Activated T-cell treated with anti-CD3 and anti-CD28 coated beads for 1 hour (primary cell): ENCODE data around the gene SMYD5.
"Not testable (repeated sequence)": the region's sequence is repeated elsewhere in the genome, so short reads cannot be mapped to it uniquely, and the experiment has no call there.

Experiments
- DNase-seq: peaks from one replicate; pipeline ENCODE4 v3.0.0-alpha.2; 2020; ENCODE audit warnings: low read depth

SMYD5 gene

DNA sequence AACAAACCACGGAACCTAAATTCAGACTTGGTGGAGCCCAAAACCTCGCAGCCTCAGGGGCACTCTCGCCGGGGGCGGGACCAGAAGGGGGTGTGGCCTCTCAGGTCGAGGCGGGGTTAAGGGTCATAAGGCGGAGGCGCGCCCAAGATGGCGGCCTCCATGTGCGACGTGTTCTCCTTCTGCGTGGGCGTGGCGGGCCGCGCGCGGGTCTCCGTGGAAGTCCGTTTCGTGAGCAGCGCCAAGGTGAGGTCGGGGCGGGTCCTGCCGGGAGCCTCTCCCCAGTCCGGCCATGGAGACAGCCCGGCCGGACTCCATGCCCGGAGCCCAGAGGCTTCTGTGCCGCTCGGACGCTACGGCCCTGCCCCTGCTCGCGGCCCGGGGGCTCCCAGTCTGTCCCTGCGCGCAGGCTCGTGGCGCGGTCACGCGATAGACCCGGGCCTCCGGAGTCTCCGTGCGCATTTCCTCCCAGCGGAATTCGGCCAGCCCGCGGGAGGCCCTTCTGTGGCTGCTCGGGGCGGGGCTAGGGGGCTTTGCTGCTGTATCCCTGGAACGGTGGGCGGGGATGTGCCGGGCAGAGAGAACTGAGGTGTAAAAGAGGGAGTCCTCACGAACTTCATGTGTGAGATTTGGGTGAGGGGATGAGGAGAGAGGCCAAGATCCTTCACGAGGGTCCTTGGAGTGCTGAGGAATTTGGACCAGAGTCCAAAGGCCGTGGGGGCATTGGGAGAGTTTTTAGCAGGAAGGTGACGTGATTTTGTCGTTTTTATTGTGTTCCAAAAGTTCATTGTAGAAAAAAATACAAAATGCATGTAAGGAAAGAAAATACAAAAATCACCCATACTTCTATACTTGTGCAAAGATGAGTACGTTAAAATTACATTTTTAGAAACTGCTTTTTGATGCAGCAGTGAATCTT, at the start of gene SMYD5:
Gene SMYD5, plus strand, starts transcription at position 126 of the 916 bp plus-strand sequence. Its CDS starts 22 bp downstream, at position 148.
- peak; percentile 89 for DNase-seq

DNA sequence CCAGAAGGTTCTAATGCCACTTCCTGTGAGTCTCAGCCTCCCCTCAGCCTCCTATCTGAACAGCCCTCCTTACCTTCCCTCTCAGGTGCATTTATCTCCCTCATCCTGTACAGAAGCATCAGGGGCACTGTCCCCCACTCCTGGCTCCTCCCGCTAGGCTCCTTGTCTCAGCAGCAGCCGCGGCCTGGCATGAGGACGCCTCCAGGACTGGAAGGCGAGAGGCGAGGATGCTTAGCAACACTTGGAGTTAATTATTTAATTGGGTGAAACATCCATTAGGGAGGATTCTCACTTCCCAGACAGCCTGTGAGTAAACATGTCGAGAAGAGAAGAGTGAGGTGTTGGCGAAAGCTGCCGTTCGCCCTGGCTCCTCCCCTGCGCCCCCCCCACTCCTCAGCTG, 48.1 kb upstream of the SMYD5 start:
- DNase-seq, result not testable (repeated sequence)

DNA sequence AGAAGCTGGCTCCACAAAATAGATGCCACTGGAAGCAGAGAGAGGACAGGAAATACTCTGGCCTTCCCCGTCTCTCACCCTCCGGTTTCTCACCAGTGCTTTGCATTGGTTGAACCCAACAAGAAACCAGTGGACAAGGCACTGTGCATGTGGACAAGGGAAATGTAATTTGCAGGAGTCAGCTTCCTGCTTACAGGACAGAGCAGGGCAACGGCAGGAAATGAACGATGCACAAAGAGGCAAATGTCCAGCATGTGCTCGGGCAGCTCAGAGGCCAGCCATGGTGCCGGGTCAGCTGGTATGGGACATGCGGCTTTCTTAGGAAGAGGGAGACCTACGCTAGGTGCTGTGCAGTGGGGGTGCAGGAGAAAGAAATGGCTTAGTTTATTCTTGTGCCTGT, 47.2 kb upstream of the SMYD5 start:
- not testable (repeated sequence) for DNase-seq

DNA sequence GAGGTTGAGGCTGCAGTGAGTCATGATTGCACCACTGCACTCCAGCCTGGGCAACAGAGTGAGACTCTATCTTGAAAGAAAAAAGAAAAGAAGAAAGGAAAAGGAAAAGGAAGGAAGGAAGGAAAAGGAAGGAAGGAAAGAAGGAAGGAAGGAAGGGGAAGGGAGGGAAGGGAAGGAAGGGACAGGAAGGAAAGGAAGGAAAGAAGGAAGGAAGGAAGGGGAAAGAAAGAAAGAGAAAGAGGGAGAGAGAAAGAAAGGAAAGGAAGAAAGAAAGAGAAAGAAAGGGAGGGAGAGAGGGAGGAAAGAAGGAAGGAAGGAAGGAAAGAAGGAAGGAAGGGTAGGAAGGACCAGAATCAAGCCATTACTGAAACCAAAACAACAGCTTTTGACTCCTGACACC, 45.7 kb upstream of the SMYD5 start:
- not testable (repeated sequence) for DNase-seq

DNA sequence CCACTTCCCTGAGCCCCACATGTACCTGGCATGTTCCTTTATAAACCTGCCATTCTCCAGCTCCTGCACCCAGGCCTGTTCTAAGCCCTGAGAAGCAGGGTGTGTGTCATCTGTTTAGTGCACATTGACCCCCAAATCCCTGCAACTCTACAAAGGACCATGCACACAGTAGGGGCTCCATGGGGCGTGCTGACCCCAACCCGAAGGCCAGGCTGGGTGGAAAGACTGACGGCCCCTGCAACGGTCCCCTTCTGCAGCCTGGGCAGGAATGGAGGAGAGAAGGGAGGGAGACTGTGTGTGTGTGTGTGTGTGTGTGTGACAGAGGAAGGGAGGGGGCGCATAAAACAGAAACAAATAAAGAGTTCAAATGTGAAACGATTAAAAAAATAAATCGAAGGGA, 43.7 kb upstream of the SMYD5 start:
- DNase-seq, result not testable (repeated sequence)

DNA sequence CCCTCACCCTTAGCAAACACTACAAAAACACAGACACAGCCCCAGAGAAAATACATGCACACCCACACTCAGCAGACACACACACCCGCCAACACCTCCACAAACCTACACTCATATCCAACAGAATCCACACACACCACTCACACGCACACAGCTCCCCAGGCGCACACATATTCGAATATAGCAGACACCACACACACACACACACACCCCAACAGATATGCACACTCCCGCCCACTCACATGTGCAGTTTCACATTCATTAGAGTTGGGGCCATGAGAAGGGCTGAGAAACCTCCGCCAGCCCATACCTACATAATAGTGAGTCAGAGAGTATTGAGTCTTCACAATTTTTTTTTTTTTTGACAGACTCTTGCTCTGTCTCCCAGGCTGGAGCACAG, 41.1 kb upstream of the SMYD5 start:
- no peak for DNase-seq

DNA sequence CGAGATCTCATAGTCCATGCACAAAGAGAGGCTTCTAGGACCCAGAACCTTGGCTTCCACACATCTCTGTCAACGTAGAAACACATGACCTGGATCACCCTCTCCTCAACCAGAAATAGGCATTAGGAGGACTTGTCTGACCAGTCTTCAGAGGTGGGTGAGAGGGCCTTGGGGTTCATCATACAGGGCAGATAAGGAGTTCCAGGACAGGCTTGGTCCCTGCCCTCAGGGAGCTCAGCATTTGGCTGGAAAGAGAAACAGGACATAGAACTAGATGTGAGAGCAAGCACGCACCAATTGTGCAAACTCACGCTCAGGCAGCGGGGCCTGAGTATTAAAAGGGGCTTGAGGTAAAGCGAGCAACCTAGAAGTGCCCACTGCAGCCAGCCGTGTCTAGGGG, 40.3 kb upstream of the SMYD5 start:
- DNase-seq, result no peak

DNA sequence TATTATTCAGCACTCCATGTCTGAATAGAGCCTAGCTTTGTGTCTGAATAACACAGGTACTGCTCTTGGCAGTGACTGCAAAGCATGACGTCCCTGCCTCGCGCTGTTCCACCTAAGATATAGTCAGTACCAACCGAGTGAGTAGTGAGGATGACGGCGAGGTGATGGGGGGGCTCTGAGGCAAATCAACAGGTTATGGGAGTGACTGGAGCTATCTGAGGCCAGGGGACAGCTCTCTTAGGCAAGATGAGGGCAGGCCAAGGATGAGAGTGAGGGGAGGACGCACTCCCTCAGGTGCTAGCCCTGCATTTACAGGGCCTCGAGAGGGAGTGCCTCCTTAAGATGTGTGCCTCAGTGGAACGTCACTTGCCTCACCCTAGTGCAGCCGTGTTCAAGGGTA, 39.8 kb upstream of the SMYD5 start:
- no peak for DNase-seq

DNA sequence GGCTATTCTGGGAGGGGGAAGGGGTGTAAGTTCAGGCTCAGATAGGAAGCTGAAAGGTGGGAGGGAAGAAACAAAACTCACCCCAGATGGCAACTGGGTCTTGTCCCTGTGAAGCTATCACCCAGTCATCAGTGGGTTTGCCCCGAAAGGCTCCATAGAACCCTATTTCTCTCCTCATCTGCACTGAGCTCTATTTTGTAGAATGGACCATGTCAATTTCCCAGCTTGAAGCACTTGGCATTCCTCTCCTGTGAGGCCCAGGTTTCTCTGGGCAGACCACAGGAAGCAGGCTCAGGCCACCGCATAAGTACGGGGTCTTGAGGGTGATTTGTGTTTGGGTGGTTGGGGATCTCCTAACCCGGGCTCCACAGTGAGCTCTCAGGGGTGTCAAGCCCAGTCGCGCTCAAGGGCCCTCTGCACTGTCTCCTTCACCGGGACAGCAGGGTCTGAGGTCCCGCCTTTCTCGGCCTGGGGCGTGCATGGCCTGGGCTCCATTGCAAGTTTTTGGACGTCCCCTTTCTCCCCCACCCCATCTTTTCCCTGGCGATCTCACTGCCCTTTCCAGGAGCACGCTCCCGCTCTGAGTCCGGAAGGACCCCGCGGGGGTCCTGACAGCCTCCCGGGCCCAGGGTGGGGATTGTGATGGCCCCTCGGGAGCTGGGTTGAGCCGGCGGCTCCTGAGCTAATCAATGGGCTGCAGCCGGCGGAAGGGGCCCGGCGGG, 38.9 kb upstream of the SMYD5 start:
- DNase-seq, result no peak

DNA sequence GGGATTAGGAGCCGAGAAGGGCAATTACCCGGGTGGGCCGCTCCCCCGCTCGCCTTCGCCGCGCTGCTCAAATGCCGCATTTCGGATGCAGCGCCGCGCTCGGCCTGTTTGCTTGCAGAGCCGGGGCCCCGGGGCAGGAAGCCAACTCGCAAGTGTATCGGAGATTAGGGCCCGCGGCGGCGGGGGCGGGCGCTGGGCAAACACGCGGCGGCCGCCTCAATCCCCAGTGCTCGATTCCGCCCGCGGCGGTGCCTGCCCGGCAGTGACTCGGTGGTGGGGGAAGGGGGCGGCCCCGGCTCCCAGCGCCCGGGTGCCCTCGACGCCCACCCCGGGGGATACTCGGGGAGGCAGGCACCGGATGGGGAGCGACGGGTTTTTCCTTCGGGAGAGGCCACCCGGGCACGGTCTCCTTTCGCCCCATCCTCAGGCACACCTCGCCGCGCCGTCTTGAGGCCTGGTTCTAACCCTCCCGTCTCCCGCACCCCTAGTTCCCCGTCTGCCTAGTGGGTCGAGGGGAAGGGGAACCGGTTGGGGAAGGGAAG, 38.3 kb upstream of the SMYD5 start:
- DNase-seq, result peak; percentile 64

DNA sequence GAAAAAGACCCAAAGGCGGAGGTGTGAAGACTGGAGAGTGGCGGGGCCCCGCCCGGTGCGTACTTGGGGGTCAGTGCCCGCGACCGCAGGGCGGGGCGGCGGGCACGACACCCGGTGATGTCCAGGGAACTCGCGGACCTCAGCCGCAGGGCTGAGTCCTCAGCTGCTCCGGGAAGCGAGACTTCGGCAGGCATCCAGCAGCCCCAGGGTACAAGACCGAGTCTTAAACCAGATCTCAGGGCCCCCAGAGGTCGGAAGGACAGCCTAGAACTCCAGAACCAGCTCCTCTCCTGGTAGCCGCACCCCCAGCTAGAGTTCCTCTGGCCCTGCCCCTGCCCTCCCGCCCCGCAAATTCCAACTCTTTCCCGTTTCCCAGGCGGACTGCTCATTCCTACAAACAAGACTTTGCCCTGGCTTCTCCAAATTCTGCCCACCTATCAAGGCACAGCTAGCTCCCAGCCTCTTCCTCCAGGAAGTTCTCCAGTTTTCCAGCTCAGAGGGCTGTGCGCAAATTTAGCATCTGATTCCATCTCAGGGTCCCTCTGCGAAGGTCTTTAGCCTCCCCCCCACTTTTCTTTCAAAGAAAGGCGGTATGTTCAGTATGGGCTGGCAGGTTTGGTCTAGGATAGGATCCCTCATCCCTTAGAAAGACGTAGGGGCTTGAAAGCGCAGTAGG, 37.7 kb upstream of the SMYD5 start:
- DNase-seq, result no peak

DNA sequence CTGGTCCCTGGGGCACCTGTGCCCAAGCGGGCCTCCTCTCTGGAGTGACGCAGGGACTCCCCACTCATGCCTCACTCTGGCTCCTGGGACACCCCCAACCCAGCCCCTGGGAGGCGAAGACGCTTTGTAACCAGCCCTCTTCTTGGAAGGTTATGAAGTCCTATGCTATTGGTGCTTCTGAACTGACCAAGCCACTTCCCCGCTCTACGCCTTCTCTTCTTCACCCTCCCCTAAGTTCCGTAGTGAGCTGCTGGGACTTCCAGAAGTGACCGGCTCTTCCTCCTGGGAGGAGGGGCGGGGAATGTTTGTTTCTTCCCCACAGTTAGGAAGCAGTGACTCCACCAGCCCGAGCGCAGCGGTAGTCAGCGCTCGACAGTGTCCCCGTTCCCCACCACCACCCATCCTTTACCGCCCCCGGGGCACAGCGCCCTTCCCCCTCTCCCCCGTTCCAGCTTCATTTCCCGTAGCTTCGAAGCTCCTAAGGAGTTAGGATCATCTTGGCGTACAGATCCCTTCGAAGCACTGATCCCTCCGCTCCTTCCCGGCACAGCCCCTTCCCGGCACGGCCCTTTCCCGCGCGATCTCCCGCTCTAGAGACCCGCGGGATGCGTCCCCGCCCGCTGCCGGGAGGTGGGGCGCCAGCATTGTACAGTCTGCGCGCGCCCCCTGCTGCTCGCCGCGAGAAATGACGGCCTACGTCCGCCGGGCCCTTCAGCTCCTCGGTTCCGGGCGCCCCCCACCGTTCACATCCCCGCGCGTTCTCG, 37.0 kb upstream of the SMYD5 start:
- peak; percentile 91 for DNase-seq

DNA sequence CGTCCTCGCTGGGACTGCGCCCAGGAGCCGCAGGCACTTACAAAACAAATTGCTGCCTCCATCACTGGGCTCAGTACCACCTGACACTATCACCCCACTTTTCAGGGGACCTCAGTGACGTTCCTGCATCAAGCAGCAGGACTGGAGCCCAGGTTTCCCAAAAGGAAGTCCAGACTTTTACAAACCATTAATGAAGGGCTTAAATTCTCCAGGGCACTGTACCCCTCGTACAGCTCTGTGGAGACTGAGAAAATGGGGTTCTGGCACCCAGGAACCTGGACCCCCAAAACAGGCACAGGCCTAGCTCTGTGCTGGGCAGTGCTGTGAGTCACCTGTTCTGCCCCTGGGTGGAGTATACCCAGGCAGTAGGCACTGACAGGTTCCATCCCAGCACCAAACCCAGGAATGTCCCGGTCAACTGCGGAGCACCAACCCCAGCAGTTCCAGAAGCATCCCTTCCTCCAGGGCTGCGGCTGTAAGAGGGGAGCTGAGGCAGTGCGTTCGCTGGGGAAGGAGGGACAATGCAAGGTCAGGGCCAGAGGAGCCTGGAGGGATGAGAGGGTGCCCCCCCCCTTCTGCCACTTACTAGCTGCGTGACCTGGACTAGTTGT, 36.3 kb upstream of the SMYD5 start:
- DNase-seq, result no peak

DNA sequence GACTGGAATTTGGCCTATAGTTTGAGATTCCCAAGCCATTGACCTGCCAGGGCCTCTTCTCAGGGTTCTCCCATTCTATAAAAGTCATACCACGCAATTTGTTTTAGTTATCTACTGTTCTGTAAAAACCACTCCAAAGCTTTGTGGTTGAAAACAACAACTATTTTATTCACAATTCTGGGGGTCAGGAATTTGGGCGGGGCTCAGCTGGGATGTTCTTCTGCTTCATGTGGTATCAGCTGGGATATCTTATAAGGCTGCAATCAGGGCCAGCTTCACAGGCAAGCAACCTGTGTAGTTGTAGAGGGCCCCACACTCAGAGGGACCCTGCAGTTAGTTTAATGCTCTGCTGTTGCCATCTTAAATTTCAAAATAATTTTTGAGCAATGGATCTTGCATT, 28.1 kb upstream of the SMYD5 start:
- DNase-seq, result no peak

DNA sequence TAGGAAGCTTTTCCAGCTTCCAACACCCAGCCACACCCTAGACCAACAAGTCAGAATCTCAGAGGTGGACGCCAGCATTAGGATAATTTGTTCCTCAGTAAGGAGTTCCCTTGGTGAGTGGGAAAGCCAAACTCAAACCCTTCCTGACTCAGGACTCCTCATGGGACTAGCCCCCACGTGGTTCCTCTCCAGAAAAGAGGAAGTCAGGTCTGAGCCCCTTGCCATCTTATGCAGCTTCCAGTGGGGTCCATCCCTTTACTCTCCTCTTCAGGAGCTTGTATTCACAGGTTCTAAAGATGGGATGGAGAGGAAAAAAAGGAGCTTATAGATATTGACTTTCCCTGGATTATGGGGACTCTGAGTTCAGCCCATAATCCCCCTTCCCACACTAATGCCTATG, 26.5 kb upstream of the SMYD5 start:
- DNase-seq, result no peak

DNA sequence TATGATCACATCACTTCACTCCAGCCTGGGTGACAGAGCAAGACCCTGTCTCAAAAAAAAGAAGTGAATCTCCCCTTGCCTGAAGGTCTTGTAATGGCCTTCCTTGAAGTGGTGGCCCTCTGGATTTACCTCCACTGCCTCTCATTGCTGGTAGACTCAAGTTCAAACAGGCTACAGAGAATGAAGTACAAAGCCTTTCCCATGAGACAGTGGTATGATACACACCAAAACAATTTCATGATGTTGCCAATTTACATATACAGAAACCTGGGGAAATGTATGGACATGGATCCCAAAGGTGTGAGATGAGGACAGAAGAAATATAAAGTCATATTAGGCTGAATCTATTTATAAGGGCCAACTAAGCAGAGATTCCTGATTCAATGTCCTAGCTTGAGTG, 16.5 kb upstream of the SMYD5 start:
- no peak for DNase-seq

DNA sequence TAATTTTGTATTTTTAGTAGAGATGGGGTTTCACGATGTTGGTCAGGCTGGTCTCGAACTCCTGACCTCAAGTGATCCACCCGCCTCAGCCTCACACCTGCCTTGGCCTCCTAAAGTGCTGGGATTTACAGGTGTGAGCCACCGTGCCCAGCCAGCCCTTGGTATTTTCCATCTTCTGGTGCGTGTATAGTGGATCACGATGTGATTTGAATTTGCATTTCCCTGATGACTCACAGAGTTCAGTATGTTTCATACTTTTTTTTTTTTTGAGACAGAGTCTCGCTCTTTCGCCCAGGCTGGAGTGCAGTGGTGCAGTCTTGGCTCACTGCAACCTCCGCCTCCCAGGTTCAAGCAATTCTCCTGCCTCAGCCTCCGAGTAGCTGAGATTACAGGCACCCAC, 13.8 kb upstream of the SMYD5 start:
- DNase-seq, result not testable (repeated sequence)

DNA sequence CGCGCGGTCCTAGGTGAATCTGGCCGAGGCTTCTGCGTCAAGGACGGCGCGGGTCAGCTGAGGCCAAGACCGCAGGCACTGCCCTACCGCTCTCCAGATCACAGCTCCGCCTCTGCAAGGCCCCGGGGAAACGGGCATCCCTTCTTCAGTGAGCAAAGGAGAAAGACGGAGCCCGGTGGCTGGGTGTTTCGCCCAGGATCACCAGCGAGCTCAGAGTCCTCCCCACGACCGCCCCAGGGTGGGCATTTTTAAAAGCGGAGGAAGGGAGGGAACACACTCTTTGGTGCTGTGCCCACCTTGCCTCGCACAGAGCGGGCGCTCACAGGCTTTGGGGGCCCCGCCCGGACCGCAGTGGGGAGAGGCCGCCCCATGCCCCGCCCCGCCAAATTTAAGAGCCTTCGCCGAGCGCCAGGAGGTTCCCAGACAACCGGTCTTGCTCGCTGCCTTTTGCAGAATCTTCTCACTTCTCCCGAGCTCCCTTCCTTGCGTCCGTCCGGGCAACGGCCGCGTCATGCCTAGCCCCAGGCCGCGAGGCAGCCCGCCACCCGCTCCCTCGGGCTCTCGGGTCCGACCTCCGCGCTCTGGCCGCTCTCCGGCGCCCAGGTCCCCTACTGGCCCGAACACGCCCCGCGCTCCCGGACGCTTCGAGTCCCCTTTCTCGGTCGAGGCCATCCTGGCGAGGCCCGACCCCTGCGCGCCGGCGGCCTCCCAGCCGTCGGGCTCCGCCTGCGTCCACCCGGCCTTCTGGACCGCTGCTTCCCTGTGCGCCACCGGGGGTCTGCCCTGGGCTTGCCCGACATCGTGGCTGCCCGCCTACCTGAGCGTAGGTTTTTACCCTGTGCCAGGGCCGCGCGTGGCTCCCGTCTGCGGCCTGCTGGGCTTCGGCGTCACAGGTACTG, 11.6 kb upstream of the SMYD5 start, which contains the start of gene NOTO:
Gene NOTO, plus strand, starts transcription at position 419 of the 899 bp plus-strand sequence. Its CDS starts 93 bp downstream, at position 512.
- DNase-seq, result no peak

DNA sequence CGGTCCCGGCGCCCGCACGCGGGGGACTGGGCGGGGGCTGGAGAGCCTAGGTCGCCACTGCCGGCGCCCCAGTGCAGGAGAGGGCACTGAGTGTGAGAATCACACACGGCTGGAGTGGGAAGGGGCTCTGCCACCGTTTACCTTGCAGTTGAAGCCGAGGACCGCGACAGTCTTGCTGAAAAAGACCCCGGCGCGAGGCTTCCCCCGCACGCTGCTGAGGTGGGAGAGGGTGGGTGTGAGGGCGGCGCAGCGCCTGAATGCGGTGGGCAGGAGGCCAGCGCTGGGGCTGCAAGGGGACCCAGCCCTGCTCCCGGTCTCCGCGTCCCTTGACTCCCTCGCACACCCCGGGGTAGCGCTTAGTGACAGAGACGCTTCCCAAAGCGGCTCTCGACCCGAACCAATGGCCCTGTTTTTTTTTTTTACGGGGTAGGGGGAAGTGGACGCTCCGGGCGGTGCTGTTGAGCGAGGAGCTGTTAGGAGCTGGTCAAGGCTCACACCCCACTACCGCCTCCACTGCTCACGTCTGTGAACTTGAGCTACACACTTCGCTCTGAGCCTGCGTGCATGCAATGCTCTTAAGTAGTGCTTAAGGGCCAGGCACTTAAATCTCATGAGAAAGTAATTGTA, 10.9 kb upstream of the SMYD5 start:
- DNase-seq, result no peak

DNA sequence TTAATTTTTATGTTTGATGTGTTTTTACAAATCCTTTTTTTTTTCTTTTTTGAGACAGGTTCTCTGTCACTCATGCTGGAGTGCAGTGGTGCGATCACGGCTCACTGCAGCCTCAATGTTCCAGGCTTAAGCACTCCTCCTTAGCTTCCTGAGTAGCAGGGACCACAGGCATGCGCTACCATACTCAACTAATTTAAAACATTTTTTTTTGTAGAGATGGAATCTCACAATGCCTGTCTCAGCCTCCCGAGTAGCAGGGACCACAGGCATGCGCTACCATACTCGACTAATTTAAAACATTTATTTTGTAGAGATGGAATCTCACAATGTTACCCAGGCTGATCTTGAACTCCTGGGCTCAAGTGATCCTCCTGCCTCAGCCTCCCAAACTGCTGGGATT, 8.4 kb upstream of the SMYD5 start:
- no peak for DNase-seq
